ENCODE results near the gene SCARB2.

The SCARB2 gene

GRCh38 chr4:76144546-76144945 lies 69.1 kb downstream of the SCARB2 start:
- no peak for DNase-seq

- DNase-seq: no peak
These were observed 72.4 kb downstream of the SCARB2 start for GRCh38 chr4:76141241-76141640.

- DNase-seq: no peak
These were observed 85.9 kb downstream of the SCARB2 start for GRCh38 chr4:76127754-76128153.

GRCh38 chr4:76125816-76126215 lies 87.8 kb downstream of the SCARB2 start:
- DNase-seq: no peak

- no peak for DNase-seq
These were observed 93.4 kb downstream of the SCARB2 start for GRCh38 chr4:76120199-76120598.

- no peak for DNase-seq
These were observed 96.1 kb downstream of the SCARB2 start for GRCh38 chr4:76117536-76117935.

GRCh38 chr4:76116821-76117220 lies 96.8 kb downstream of the SCARB2 start:
- no peak for DNase-seq
